GM19238 (cell line): ENCODE results near the gene FNBP1.

Source experiments
- DNase-seq: peaks from one replicate; pipeline ENCODE4 v3.0.0; 2011; ENCODE audit warnings: low spot score; ENCODE audit not compliant: insufficient read length

The FNBP1 gene

DNA sequence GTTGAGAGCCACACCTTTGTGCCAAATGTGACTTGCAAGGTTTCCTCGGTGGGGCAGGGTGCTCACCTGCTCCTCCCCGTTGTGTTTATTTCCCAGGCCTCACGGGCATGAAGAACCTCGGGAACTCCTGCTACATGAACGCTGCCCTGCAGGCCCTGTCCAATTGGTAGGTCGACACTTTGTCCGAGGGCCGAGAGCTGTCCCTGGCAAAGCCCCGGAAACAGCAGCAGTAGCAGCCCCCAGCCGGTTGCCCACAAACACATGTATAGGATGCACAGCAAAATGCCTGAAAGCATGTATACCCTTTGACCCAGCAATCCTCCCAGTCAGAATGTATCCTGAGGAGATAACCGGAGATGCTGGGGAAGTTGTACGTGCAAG is 181.6 kb downstream of the FNBP1 start:
- no peak for DNase-seq

DNA sequence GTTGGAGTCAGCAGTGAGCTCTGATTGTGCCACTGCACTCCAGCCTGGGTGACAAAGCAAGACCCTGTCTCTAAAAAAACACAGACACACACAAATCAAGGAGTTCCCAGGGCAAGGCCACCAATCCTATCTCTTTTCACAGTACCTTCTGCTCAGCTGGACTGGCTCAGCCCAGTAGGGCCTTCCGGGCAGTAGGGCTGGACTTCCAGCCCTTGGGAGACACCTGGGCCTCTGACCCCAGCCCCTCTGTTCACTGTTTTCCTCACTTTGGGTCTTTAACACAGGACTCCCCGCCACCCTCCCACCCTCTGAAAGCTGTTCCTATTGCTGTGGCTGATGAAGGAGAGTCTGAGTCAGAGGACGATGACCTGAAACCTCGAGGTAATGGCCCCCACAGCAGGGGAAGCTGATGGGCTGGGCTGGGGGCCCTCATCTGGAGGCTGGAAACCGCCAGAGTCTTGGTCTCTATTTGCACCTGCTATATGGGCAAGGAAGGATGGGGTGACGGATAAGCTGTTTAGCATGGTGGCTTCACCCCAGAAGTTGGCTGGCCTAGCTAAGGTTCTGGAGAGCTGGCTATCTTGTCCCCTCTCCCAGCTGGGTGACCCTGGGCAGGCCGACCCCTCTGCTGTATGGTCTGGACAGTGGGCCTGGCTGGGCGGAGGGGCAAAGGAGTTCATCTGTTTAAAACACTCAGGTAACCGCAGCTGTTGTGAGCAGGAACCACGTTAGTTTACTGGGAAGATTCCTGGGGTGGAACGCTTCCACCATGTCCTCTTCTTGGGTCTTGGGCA is 182.1 kb downstream of the FNBP1 start:
- no peak for DNase-seq

DNA sequence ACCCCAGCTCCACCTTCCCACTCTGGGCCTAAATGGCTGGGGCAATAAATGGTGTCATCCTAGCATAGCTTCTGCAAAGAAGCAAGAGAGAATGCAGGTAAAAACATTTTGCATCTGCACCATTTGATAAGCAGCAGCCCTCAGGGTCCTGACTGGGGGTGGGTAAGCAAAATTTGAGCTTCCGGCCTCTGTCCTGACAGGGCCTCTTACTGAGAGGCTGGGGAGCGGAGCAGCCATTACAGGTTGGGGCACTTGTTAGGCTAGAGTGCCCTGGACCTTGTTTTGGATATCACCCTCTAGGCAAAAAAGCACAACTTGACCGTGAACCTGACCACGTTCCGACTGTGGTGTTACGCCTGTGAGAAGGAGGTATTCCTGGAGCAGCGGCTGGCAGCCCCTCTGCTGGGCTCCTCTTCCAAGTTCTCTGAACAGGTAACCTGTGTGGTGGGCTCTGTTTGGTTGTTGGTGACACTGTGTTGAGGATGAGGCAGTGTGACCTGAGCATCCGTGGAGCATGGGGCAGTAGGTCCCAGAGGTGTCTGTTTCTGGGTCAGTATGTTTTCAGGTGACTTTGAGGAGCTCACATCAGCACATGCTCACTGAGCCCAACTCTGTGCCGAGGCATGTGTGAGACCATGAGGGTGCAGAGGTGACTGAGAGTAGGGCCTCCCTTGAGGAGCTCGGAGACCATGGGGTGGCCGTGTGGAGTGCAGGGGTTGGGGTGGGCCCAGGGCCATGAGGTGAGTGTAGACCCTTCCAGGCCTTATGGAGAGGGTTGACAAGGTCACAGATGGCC is 184.6 kb downstream of the FNBP1 start:
- no peak for DNase-seq

DNA sequence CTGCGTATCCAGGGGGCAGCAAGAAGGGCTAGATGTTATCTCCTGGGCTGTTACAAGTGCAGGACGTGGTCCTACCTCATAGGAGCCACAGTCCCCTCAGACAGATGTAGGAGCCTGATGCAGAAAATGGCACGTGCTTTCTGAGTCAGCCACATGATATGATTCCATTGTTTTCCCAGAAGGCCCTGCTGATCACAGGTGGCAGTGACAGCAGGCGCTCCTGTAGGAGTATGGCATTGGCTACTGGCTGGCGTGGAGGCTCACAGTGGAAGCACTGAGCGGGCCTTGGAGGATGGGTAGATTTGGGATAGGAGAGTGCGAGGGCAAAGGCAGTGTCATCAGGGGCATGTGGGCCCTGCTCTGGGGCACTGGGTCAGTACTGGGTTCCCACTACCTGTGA is 185.8 kb downstream of the FNBP1 start:
- no peak for DNase-seq

DNA sequence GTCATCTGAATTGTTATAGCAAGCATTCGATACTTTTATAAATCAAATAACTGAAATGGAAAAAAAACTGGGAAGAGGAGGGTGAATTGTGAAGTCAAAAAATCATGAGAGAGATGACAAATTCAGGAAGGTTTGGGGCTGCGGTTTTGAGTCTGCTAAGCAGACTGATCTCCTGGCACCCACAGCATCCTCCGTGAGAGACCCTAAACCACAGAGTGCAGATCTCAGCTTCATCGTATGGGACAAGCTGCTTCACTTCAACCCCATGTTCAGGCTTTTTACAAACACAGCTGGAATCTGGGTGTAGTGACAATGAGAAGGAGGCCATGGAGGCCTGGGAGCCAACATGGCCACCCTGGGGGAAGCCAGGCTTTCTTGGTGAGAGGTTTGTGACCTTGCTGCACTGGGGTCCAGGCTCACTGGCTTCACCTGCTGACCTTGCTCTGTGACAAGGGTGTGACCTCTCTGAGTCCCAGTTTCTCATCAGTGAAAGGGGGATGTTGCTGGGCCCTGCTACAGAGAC is 188.3 kb downstream of the FNBP1 start:
- DNase-seq: no peak

DNA sequence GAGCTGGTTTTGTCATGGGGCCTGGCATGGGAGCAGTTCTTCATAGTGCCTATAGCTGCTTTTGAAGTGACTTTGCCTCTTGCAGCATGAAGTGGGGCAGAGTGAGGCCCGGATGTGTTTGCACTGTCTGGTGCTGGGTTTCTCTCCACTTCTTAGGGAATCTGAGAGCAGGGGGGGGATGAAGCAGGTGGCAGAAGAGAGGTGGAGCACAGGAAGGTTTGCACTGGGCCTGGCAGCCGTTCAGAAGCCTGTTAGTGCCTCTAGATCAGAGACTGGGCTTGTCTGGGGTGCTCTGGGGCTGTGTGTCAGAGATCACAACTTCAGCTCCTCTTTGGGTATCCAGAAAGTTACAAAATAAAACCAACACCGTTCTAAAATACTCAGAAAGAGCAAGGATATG is 189.4 kb downstream of the FNBP1 start:
- DNase-seq: no peak

DNA sequence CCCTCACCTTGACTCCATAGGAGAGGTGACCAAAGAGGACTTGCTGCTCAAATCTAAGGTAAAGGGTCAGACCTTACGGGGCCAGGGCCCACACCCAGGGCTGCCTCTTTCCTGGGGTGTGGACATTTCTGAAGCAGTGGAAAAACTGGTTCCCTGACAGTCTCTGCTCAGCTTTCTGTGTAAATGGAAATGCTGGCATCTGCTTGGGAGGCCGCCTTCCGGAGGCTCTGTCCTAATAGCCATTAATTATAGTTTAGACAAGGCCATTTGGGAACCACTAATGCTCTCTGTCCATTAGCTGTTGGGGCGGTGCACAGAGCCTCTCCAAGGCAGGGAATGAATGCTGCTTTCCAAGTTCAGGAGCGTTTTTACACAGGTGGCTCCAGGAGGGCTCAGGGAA is 190.4 kb downstream of the FNBP1 start:
- no peak for DNase-seq

DNA sequence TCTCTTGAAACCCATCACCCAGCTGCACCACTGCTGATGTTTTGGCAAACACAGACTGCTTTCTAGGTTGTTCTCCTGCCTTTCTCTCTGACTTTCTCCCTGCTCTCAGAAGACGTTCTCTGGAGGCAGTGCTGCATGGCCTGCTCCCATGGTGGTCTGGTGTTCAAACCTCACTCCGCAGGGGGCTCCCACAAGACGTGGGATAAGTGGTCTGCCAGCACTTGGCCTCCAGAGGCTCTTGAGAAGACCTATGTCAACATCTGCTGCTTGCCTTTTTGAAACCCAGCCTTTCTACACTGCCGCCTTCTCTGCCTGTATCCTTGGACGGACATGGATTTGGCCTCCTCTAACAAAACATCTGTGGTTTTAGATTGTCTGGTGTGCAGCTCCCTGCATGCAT is 191.2 kb downstream of the FNBP1 start:
- DNase-seq: no peak

DNA sequence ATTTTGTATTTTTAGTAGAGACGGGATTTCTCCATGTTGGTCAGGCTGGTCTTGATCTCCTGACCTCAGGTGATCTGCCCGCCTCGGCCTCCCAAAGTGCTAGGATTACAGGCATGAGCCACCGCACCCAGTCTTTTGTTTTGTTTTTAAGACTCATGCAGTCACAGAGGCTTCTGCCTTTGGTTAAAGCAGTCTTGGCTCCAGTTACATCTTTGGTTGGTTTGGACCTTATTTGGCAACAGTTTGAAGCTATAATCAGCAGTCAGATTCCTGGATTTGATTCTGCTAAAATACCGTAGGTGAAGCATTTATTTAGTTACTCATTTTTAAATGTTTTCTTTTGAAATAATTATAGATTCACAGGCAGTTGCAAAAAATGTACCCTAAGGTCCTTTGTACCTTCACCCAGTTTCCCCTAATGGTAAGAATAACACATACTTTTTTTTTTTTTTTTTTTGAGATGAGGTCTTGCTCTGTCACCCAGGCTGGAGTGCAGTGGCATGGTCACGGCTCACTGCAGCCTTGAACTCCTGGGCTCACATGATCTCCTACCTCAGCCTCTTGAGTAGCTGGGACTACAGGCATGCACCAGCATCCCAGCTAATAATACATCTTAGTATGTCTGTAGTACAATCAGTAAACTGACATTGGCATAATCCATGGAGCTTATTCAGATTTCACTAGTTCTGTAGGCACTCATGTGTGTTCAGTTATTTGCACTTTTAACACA is 192.0 kb downstream of the FNBP1 start:
- DNase-seq: no peak

DNA sequence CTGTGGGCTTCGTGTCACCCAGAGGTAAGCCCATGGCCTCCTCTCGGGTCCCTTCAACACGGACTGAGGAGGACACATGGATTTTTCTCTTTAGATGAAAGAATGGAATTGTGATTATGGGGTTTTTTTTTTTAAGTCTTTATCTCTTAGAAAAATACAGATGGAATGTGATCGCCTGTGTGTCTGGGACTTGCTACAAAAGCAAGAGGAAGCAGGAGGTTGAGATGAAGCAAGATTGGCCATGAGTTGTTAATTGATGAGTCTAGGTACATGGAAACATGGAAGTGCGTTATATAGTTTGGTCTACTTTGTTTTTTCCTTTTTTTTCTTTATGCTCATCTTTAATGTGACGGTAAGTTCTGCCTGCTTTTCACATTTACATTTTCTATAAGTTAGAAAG is 193.1 kb downstream of the FNBP1 start:
- no peak for DNase-seq

DNA sequence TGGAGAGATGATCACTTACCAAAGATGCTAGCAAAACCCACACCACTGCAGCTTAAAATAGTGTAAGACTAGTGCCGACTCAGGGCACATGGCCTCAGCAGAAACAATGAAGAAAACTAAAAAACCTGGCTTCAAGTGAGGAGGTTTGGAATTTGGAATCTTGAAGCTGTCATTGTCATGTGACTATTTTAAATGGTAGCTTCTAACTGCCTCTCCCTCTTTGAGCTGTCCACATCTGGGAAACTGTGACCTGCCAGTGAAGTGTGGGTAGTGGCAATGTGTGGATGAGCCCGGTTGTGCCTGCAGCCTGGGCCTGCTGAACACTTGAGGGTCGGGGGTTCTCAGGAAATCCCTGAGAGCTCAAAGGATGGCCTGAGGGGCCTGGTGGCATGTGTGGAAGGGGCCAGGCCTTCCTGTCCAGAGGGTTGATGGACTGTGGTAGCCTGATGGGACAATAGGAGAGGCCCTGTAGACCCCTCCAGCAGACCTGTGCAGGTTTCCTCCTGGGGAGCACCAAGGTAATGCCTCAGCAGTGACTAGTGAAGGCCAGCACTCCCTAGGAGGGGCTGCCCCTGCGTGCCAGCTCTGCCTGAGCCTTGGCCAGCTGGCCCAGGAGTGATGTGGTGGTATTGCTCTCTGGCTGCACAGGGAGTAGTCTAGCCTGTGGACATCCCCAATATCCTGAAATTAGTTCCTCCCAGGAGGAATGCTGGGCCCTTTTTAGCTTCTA is 194.1 kb downstream of the FNBP1 start:
- no peak for DNase-seq

DNA sequence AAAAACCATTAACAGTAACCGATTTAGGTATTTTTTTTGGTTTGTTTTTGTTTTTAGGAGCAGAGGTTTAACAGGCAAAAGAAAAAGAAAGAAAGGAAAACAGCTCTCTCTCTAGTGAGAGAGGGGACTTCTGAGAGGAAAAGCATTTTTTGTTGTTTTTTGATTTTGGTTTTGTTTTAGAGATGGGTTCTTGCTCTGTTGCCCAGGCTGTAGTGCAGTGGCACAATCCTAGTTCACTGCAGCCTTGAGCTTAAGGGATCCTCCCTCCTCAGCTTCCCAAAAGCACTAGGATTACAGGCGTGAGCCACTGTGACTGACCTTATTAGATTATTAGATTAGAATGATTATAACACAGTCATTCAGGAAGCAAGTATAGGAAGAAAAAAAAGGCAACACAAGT is 197.6 kb downstream of the FNBP1 start:
- DNase-seq: no peak

DNA sequence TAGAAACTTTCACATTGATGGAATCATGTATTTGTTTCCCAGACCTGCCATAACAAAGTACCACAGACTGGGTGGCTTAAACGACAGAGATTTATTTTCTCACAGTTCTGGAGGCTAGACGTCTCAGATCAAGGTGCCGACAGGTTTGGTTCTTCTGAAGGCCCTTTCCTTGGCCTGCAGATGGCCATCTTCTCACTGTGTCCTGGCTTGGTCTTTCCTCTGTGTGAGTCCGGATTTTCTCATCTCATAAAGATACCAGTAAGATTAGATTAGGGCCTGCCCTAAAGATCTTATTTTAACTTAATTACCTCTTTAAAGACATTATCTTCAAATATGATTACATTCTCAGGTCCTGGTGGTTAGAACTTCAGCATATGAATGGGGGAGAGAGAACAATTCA is 201.9 kb downstream of the FNBP1 start:
- no peak for DNase-seq

DNA sequence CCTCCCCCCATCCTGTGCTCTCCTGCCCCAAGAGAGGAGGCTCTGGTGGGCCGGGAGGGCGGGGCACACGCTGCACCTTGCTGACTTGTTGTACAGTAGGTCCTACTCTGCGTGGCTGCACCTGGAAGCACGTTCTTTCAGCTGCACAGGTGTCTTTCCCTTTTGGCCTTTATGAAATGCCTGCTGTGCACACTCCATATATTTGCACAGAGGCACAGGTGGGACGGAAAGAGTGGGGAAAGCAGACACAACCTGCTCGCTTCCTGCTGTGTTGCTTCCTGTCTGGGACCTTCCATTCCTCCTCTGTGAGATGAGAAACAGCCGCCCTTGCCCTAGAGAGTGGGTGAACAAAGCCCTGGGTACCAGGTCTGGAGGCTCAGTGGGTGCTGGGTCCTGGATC is 203.0 kb downstream of the FNBP1 start:
- no peak for DNase-seq

DNA sequence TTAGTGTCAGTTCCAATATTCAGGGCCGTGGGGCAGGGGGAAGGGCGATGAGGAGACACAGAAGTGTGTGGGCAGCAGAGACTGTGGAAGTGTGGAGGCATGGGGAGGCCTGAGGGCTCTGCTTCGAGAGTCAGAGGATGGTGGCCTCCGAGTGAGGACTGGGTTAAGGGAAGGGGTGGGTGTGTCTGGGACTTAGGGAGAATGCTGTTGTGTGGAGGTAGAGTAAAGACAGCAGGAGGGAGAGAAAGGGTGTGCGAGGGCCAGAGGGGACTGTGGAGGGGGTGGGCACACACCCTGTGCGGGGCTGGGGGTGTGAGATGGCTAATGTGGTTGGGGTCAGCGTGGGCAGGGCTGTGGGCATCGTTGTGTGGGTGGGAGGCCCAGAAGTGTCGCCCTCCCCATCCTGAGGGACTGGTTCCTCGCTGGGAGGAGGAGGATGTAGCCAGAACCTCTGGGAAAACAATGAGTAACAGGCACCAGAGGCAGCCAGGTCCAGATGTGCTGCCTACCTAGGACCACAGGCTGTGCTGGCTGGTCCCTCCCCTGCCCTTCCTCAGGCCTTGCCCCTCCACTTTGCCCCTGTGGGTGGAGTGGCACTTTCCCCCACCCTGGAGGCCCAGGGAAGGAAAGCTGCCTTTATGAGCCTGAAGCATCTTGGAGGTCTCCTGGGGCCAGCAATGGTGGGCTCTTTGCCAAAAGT is 203.5 kb downstream of the FNBP1 start:
- DNase-seq: no peak

DNA sequence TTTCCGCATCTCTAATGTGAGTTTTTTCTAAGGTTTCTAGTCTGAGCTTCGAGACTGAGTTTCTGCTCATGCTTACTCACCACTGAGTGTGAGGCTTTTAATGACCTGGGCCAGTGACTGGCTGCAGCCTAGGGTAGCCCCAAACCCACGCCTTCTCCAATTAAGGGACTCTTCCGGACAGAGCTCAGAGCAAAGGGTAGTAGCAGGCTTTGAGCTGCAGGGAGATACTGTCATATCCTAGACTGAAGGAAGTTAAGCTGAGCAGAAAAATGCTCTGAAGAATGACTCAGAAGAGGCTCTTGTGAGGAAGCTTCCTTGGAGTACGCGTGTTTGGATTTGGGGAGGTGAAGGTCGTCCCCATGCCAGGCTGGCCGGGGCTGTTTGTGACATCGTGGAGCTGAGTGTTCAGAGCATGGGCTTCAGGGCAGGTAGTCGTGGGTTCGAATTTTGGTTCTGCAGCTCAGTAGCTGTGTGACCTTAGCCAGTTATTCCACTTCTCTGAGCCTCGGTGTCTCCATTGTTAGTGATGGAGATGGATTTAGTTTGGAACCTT is 204.2 kb downstream of the FNBP1 start:
- DNase-seq: no peak
